ENCODE measurements around the gene ASTN2. TPM values are rescaled to one million over a fixed set of nuclear protein-coding genes. Genes with fewer than 3 reads are reported as not detected.

ASTN2 gene
- total and polyA plus RNA-seq, 2 donors (not counting 3 experiments of a cell fraction or from before 2014, with no cell fraction given) = 1.0 to 1.9 TPM

- DNase-seq (ENCODE audit: low read depth, low spot score) (no peak), FAIRE-seq (no peak)
- no peak for TF ChIP-seq MYC (IDR thresholded peaks at IDR 0.05; ENCODE audit: low read depth, low read length)
- TF ChIP-seq POLR2AphosphoS5 (IDR thresholded peaks at IDR 0.05; ENCODE audit: insufficient read depth, low read depth, low read length) = no peak
- no peak for TF ChIP-seq JUN (IDR thresholded peaks at IDR 0.05; ENCODE audit: borderline replicate concordance, insufficient read depth, insufficient read length, low read depth)
- H3K36me3 ChIP-seq (ENCODE audit: control insufficient read depth in 2 of 2, extremely low read depth in 1 of 2, insufficient read depth in 2 of 2, low read length in 2 of 2) = no peaks in the 10 kb centered on the region
- intact Hi-C loops (cut with micrococcal nuclease) = no loop called here
- ChIA-PET POLR2A (no interaction called here), CTCF (no interaction called here)
- H2AFZ ChIP-seq (ENCODE audit: low read depth, low read length) = no peak overlapping the region
- no peak overlapping the region for H3K27ac ChIP-seq (ENCODE audit: insufficient read depth, low read depth, low read length)
- no peaks in the 10 kb centered on the region for H3K27me3 ChIP-seq (ENCODE audit: control insufficient read depth in 2 of 2, insufficient read depth in 2 of 2, low read length in 2 of 2)
- no TSS peak for BruUV-seq (replicated peaks)
- H3K4me3 ChIP-seq (replicated peaks in 1 of 3; ENCODE audit: insufficient read depth in 1 of 3, low read depth in 1 of 3, low read length in 3 of 3) = no peak overlapping the region
- no peak overlapping the region for H3K9ac ChIP-seq (replicated peaks; ENCODE audit: extremely low read depth, insufficient read depth, low read length)
- no peak overlapping the region for H3K4me2 ChIP-seq (ENCODE audit: insufficient read depth, low read length)
- no peaks in the 10 kb centered on the region for H3K9me1 ChIP-seq (replicated peaks; ENCODE audit: control insufficient read depth, extremely low read depth, insufficient read depth, low read length)
- dilution Hi-C loops (cut with MboI; ENCODE audit: extremely low pct_ligation_motif_present, low sequenced_read_pairs) = no loop called here
- H4K20me1 ChIP-seq (replicated peaks; ENCODE audit: control insufficient read depth, extremely low read depth, insufficient read depth, low read length) = no peaks in the 10 kb centered on the region
- H3K79me2 ChIP-seq (ENCODE audit: control insufficient read depth, insufficient read depth, low read length) = no peaks in the 10 kb centered on the region
- H3K4me1 ChIP-seq (ENCODE audit: control insufficient read depth, extremely low read depth, insufficient read depth, low read length) = no peaks in the 10 kb centered on the region
- peaks cover 2% of the 10 kb centered on the region for H3K9me3 ChIP-seq (replicated peaks; ENCODE audit: control insufficient read depth, insufficient read depth, low read length)
Observed at GRCh38 chr9:116383936-116384335, 1030.9 kb downstream of the ASTN2 start.

GRCh38 chr9:116383133-116383532 lies 1031.7 kb downstream of the ASTN2 start:
- no peaks in the 10 kb centered on the region for H3K36me3 ChIP-seq (ENCODE audit: control insufficient read depth in 2 of 2, extremely low read depth in 1 of 2, insufficient read depth in 2 of 2, low read length in 2 of 2)
- H3K27me3 ChIP-seq (ENCODE audit: control insufficient read depth in 2 of 2, insufficient read depth in 2 of 2, low read length in 2 of 2) = no peaks in the 10 kb centered on the region
- DNase-seq (ENCODE audit: low read depth, low spot score) = no peak
- H3K79me2 ChIP-seq (ENCODE audit: control insufficient read depth, insufficient read depth, low read length) = no peaks in the 10 kb centered on the region
- H2AFZ ChIP-seq (ENCODE audit: low read depth, low read length) = no peak overlapping the region
- ChIA-PET POLR2A (no interaction called here), CTCF (no interaction called here)
- H4K20me1 ChIP-seq (replicated peaks; ENCODE audit: control insufficient read depth, extremely low read depth, insufficient read depth, low read length) = no peaks in the 10 kb centered on the region
- no peak overlapping the region for H3K4me2 ChIP-seq (ENCODE audit: insufficient read depth, low read length)
- H3K9me3 ChIP-seq (replicated peaks; ENCODE audit: control insufficient read depth, insufficient read depth, low read length) = peaks cover 2% of the 10 kb centered on the region
- dilution Hi-C loops (cut with MboI; ENCODE audit: extremely low pct_ligation_motif_present, low sequenced_read_pairs) (no loop called here), intact Hi-C loops (cut with micrococcal nuclease) (no loop called here)
- no peak overlapping the region for H3K27ac ChIP-seq (ENCODE audit: insufficient read depth, low read depth, low read length)
- H3K9ac ChIP-seq (replicated peaks; ENCODE audit: extremely low read depth, insufficient read depth, low read length) = no peak overlapping the region
- no peaks in the 10 kb centered on the region for H3K4me1 ChIP-seq (ENCODE audit: control insufficient read depth, extremely low read depth, insufficient read depth, low read length)
- TF ChIP-seq MYC (IDR thresholded peaks at IDR 0.05; ENCODE audit: low read depth, low read length) = no peak
- no peak for TF ChIP-seq POLR2A (IDR thresholded peaks at IDR 0.05; ENCODE audit: low read depth, low read length)
- TF ChIP-seq MAX (IDR thresholded peaks at IDR 0.05; ENCODE audit: insufficient read depth, insufficient read length) = no peak
- TF ChIP-seq POLR2AphosphoS5 (IDR thresholded peaks at IDR 0.05; ENCODE audit: insufficient read depth, low read depth, low read length) = no peak
- no peak for TF ChIP-seq EZH2 (IDR thresholded peaks at IDR 0.05; ENCODE audit: borderline replicate concordance, low read depth, low read length, severe bottlenecking)
- TF ChIP-seq FOS (IDR thresholded peaks at IDR 0.05; ENCODE audit: borderline replicate concordance, insufficient read depth, low read length) = no peak
- no peak for TF ChIP-seq CTCF (IDR thresholded peaks at IDR 0.05; ENCODE audit: extremely low read depth in 1 of 2, insufficient read depth in 1 of 2, low read depth in 1 of 2, low read length in 2 of 2)
- TF ChIP-seq GATA2 (IDR thresholded peaks at IDR 0.05; ENCODE audit: insufficient read depth, insufficient read length, low read depth, low read length) = no peak
- no peak for TF ChIP-seq JUN (IDR thresholded peaks at IDR 0.05; ENCODE audit: borderline replicate concordance, insufficient read depth, insufficient read length, low read depth)
- no peaks in the 10 kb centered on the region for H3K9me1 ChIP-seq (replicated peaks; ENCODE audit: control insufficient read depth, extremely low read depth, insufficient read depth, low read length)
- FAIRE-seq = no peak
- no peak overlapping the region for H3K4me3 ChIP-seq (replicated peaks in 1 of 3; ENCODE audit: insufficient read depth in 1 of 3, low read depth in 1 of 3, low read length in 3 of 3)
- BruUV-seq (replicated peaks) = no TSS peak

Data from endothelial cell of umbilical vein (primary cell).